ENCODE results near the gene OTOGL. TPM values are rescaled to one million over a fixed set of nuclear protein-coding genes. Genes with fewer than 3 reads are reported as not detected.
A peak's percentile ranks its signal among the peaks of the same experiment; 100 is the strongest.

OTOGL gene
- total RNA-seq, 2 donors from 2014 or later, result 0.59 to 0.74 TPM

DNA sequence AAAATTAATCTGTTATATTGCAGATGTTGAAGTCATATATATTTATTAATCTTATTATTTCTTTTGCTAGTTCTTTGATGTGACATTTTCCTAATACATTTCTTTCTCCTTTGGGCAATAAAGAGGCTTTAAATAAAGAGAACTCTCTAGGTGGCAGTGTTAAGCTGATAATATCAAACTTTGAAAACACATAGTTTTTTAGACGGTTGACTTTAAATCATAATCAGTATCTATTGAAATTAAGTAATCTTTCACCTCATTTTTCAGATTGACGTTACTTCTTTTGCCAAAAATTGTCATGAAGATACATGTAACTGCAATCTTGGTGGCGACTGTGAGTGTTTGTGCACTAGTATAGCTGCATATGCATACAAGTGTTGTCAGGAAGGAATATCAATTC lies 213.9 kb downstream of the OTOGL start:
- intact Hi-C loops (cut with DNase I), result no loop called here
- Histone ChIP-seq H3K9me3 (no peaks in the 10 kb centered on the region), H3K4me1 (replicated peaks) (no peaks in the 10 kb centered on the region), H3K27ac (no peak overlapping the region), H3K36me3 (no peaks in the 10 kb centered on the region), H3K27me3 (replicated peaks; ENCODE audit: insufficient read depth) (no peaks in the 10 kb centered on the region), H3K4me3 (no peak overlapping the region)
- WGBS, result 25% methylated on average over 3 of the region's 3 CpGs
- no peak for TF ChIP-seq POLR2AphosphoS5 (IDR thresholded peaks at IDR 0.05)
- TF ChIP-seq, protein P1, sequence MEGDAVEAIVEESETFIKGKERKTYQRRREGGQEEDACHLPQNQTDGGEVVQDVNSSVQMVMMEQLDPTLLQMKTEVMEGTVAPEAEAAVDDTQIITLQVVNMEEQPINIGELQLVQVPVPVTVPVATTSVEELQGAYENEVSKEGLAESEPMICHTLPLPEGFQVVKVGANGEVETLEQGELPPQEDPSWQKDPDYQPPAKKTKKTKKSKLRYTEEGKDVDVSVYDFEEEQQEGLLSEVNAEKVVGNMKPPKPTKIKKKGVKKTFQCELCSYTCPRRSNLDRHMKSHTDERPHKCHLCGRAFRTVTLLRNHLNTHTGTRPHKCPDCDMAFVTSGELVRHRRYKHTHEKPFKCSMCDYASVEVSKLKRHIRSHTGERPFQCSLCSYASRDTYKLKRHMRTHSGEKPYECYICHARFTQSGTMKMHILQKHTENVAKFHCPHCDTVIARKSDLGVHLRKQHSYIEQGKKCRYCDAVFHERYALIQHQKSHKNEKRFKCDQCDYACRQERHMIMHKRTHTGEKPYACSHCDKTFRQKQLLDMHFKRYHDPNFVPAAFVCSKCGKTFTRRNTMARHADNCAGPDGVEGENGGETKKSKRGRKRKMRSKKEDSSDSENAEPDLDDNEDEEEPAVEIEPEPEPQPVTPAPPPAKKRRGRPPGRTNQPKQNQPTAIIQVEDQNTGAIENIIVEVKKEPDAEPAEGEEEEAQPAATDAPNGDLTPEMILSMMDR (IDR thresholded peaks at IDR 0.05), result peak in 1 of 4 experiments; percentile 17
- no peak for DNase-seq (ENCODE audit: low spot score)

DNA sequence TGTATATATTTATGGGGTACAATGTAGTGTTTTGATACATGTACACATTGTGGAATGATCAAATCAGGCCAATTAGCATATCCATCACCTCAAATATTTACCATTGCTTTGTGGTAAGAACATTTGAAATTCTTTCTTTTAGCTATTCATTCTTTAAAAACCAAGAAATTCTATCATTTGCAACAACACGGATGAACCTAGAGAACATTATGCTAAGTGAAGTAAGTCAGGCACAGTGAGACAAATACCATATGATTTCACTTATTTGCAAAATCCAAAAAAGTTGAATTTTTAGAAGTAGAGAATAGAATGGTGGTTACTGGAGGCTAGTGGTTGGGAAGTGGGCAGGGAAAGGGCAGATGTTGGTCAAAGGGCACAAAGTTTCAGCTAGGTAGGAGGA lies 215.4 kb downstream of the OTOGL start:
- 91% methylated on average over 1 of the region's 1 CpG for WGBS
- no peaks in the 10 kb centered on the region for H3K9me3 ChIP-seq
- intact Hi-C loops (cut with DNase I), result no loop called here
- no peak for DNase-seq (ENCODE audit: low spot score)
- no peak overlapping the region for H3K4me3 ChIP-seq
- H3K27me3 ChIP-seq (replicated peaks; ENCODE audit: insufficient read depth), result no peaks in the 10 kb centered on the region
- TF ChIP-seq POLR2AphosphoS5 (IDR thresholded peaks at IDR 0.05) (no peak), POLR2A (IDR thresholded peaks at IDR 0.05) (no peak)
- TF ChIP-seq, protein P1 (IDR thresholded peaks at IDR 0.05), result no peak
- H3K36me3 ChIP-seq, result no peaks in the 10 kb centered on the region
- no peak overlapping the region for H3K27ac ChIP-seq
- H3K4me1 ChIP-seq (replicated peaks), result no peaks in the 10 kb centered on the region

DNA sequence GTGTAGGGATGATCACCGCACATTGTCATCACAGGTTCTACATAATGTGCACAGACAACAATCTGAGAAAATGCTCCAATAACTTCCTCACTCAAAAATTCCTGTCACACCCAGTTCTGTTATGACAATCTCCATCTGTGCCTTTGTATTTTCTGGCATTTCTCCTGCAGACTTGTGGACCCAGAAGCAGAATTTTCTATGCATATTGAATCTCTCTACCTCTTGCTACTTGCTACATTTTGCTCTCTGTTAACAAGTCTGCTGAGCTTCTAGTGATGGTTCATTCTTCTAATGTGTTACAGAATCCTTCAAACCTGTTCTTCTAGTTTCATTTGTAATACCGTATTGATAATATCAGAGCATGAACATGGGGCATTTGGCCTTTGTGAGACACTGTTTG lies 216.9 kb downstream of the OTOGL start:
- intact Hi-C loops (cut with DNase I), result no loop called here
- TF ChIP-seq POLR2A (IDR thresholded peaks at IDR 0.05), result no peak
- TF ChIP-seq, protein P1 (IDR thresholded peaks at IDR 0.05), result no peak
- TF ChIP-seq POLR2AphosphoS5 (IDR thresholded peaks at IDR 0.05), result no peak
- 42% methylated on average over 2 of the region's 2 CpGs for WGBS
- no peak overlapping the region for H3K4me3 ChIP-seq
- no peaks in the 10 kb centered on the region for H3K36me3 ChIP-seq
- no peaks in the 10 kb centered on the region for H3K27me3 ChIP-seq (replicated peaks; ENCODE audit: insufficient read depth)
- H3K9me3 ChIP-seq, result no peaks in the 10 kb centered on the region
- DNase-seq (ENCODE audit: low spot score), result no peak
- no peak overlapping the region for H3K27ac ChIP-seq
- no peaks in the 10 kb centered on the region for H3K4me1 ChIP-seq (replicated peaks)

DNA sequence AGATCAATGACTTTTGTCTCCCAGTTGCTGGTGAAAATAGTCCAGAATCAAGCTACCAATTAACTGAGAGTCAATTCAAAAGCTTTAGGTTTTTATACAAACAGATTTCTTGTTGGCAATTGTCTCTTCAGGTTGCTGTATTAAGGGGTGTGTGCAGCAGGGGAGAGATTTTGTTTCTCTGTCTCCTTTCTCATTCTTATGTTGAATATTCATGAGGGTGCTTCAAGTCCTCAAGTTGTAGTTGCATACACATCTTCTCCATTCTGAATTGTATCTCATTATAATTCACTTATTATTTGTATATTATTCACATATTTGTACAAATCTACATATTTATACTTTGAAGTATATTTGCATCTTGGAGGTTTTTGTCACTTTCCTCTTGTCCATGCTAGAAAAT lies 218.0 kb downstream of the OTOGL start:
- DNase-seq (ENCODE audit: low spot score), result no peak
- no peak overlapping the region for H3K4me3 ChIP-seq
- no peak for TF ChIP-seq POLR2AphosphoS5 (IDR thresholded peaks at IDR 0.05)
- TF ChIP-seq POLR2A (IDR thresholded peaks at IDR 0.05), result no peak
- TF ChIP-seq, protein P1 (IDR thresholded peaks at IDR 0.05), result no peak
- intact Hi-C loops (cut with DNase I), result no loop called here
- no peaks in the 10 kb centered on the region for H3K9me3 ChIP-seq
- no peaks in the 10 kb centered on the region for H3K36me3 ChIP-seq
- no peaks in the 10 kb centered on the region for H3K4me1 ChIP-seq (replicated peaks)
- no peak overlapping the region for H3K27ac ChIP-seq
- H3K27me3 ChIP-seq (replicated peaks; ENCODE audit: insufficient read depth), result no peaks in the 10 kb centered on the region

DNA sequence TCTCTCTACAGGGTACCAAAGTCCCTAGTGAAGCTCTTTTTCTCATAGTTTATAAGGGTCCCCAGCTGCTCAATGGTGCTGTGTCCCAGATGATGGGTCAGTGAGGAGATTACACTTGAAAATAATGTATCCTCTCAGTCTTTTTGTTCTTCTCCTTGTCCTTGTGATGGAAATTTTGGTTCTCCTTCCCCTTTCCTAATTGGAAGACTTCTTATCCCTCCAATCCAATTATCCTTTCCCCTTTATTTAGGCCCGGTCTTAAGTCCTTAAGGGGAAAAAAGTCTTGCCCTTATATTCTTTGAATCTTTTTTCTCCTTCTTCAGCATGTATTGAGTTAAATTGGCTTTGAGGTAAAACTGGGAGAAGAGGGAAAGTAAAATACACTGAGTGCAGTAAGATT lies 218.6 kb downstream of the OTOGL start:
- TF ChIP-seq POLR2AphosphoS5 (IDR thresholded peaks at IDR 0.05), result no peak
- TF ChIP-seq, protein P1 (IDR thresholded peaks at IDR 0.05), result no peak
- DNase-seq (ENCODE audit: low spot score), result no peak
- no peak overlapping the region for H3K27ac ChIP-seq
- no peaks in the 10 kb centered on the region for H3K9me3 ChIP-seq
- no peaks in the 10 kb centered on the region for H3K4me1 ChIP-seq (replicated peaks)
- WGBS, result 0% methylated on average over 1 of the region's 1 CpG
- no peaks in the 10 kb centered on the region for H3K36me3 ChIP-seq
- no peaks in the 10 kb centered on the region for H3K27me3 ChIP-seq (replicated peaks; ENCODE audit: insufficient read depth)
- intact Hi-C loops (cut with DNase I), result no loop called here
- no peak overlapping the region for H3K4me3 ChIP-seq
